SH-SY5Y (cell line): Measurements from ENCODE around the gene PDIA5.

Source experiments
- GATA2 ChIP-seq: IDR thresholded peaks from 2 replicates; pipeline ENCODE4 v1.6.1; 2011; ENCODE audit warnings: mild to moderate bottlenecking, low read depth, low read length
- GATA3 ChIP-seq: IDR thresholded peaks from 2 replicates; pipeline ENCODE4 v1.6.1; 2011; ENCODE audit warnings: low read depth, mild to moderate bottlenecking, low read length, moderate library complexity

DNA sequence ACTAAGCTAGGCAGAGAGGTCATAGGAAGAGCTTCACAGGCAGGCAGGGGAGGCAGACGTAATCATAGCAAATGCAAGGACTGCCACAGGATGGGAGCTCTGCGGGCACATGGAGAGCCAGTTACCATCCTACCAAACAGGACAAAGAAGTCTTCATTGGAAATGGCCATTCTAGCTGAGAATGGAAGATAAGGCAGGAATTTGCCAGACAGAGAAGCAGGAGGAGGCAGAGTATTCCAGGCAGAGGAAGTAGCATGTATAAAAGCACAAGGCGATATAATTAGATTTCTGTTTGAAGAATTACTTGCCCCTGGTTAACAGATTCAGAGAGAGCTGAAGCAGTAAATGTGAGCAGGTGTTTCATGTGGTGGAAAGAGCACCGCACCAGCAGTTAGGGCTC, 35.8 kb upstream of the PDIA5 start:
- no peak for TF ChIP-seq GATA2
- TF ChIP-seq GATA3: no peak
